K562 (cell line): ENCODE measurements around the gene ELOVL1. TPM values are rescaled to one million over a fixed set of nuclear protein-coding genes. Genes with fewer than 3 reads are reported as not detected.
A peak's percentile ranks its signal among the peaks of the same experiment; 100 is the strongest.

Source experiments
- CAMTA2 ChIP-seq: fragments of 250-450 bp; sonication (Bioruptor Pico); conservative IDR thresholded peaks from 2 replicates; pipeline ENCODE4 v1.5.1; 2022
- CBX3 ChIP-seq, 2 experiments: IDR thresholded peaks; 1 replicate in 1 of 2; 2 replicates in 1 of 2; pipeline ENCODE4 v1.6.1; 2012; ENCODE audit warnings: inconsistent platforms in 2 of 2, low read length in 2 of 2, borderline replicate concordance in 1 of 2, control low read depth in 1 of 2
- CSDE1 ChIP-seq, 2 experiments: fragments of 450-650 bp; IDR thresholded peaks; 2 replicates each; pipeline ENCODE4 v1.6.1; 2016; ENCODE audit warnings: mild to moderate bottlenecking in 1 of 2
- ELF1 ChIP-seq: fragments of 200-800 bp; sonication (Bioruptor generic); IDR thresholded peaks from 2 replicates; pipeline ENCODE4 v1.6.1; 2016; ENCODE audit warnings: missing genetic modification characterization, missing compliant biosample characterization
- HMG20B ChIP-seq: fragments of 250-450 bp; sonication (Bioruptor Pico); IDR thresholded peaks from 2 replicates; pipeline ENCODE4 v1.5.0; 2021; ENCODE audit warnings: mild to moderate bottlenecking
- ILF3 ChIP-seq: fragments of 450-650 bp; IDR thresholded peaks from 2 replicates; pipeline ENCODE4 v1.6.1; 2018; ENCODE audit warnings: antibody characterized with exemption, mild to moderate bottlenecking, moderate library complexity, borderline replicate concordance
- ILK ChIP-seq: fragments of 450-650 bp; IDR thresholded peaks from 2 replicates; pipeline ENCODE4 v1.6.1; 2016; ENCODE audit warnings: missing genetic modification characterization, low read depth, mild to moderate bottlenecking, missing compliant biosample characterization, moderate library complexity, borderline replicate concordance
- LARP7 ChIP-seq: fragments of 450-650 bp; IDR thresholded peaks from 2 replicates; pipeline ENCODE4 v1.6.1; 2016
- MEIS2 ChIP-seq: fragments of 450-650 bp; IDR thresholded peaks from 2 replicates; pipeline ENCODE4 v1.6.1; 2014; ENCODE audit warnings: mild to moderate bottlenecking; ENCODE audit not compliant: partially characterized antibody
- RBM39 ChIP-seq: fragments of 200-400 bp; formaldehyde crosslinking; optimal IDR thresholded peaks from 2 replicates; pipeline ENCODE3; 2018; ENCODE audit warnings: low read depth, low read length
- SPI1 ChIP-seq: IDR thresholded peaks from 2 replicates; pipeline ENCODE4 v1.6.1; 2011; ENCODE audit warnings: low read depth, low read length, control low read depth, borderline replicate concordance
- XRCC4 ChIP-seq: IDR thresholded peaks from one replicate; pipeline ENCODE4 v1.6.1; 2011; ENCODE audit not compliant: insufficient read depth, insufficient read length; ENCODE audit errors: extremely low read depth
- ZNF41 ChIP-seq: fragments of 250-450 bp; sonication (Bioruptor Pico); conservative IDR thresholded peaks from 2 replicates; pipeline ENCODE4 v1.4.0; 2020; ENCODE audit warnings: mild to moderate bottlenecking
- ZNF644 ChIP-seq: fragments of 200-800 bp; sonication (Bioruptor generic); IDR thresholded peaks from 2 replicates; pipeline ENCODE4 v1.6.1; 2016; ENCODE audit warnings: low read depth, missing genetic modification characterization, missing compliant biosample characterization
- ZSCAN32 ChIP-seq: fragments of 450-650 bp; formaldehyde crosslinking; IDR thresholded peaks from 2 replicates; pipeline ENCODE4 v1.4.0; 2020; ENCODE audit warnings: mild to moderate bottlenecking, moderate library complexity
- polyA plus RNA-seq, 8 experiments: library from polyadenylated mRNA; depleted of rRNA in 4 of 8; stranded (reverse) in 5 of 8; unstranded in 3 of 8; fragments of >200 nt; fragmentation: Nextera tagmentation in 2 of 8; fragmentation: Illumina TruSeq in 1 of 8; extraction: Ambion mirVana in 2 of 8; extraction: Trizol in 1 of 8; gene quantifications; 2 replicates each; pipeline versions ENCODE4 v1.2.1 to v1.2.3, GENCODE V29; 2011 to 2014; ENCODE audit warnings: inconsistent platforms in 1 of 8, missing spikeins in 1 of 8
- total RNA-seq, 7 experiments: library from RNA; depleted of rRNA in 6 of 7; stranded (reverse); fragments of >200 nt in 6 of 7; fragmentation: Illumina TruSeq in 2 of 7; extraction: Trizol in 2 of 7; gene quantifications; 2 replicates each; pipeline versions ENCODE4 v1.2.1 to v1.2.3, GENCODE V29; 2011 to 2021; ENCODE audit warnings: low replicate concordance in 1 of 7
- TF ChIP-seq, protein P1 (sequence below): fragments of 200-600 bp; sonication (generic); IDR thresholded peaks from one replicate; pipeline ENCODE4 v1.6.1; 2012; ENCODE audit warnings: mild to moderate bottlenecking, low read depth, low read length, inconsistent platforms
- TF ChIP-seq, protein P2 (sequence below), 2 experiments: IDR thresholded peaks; 2 replicates each; pipeline ENCODE4 v1.6.1; 2011; ENCODE audit warnings: borderline replicate concordance in 1 of 2, control low read depth in 1 of 2, low read depth in 1 of 2, low read length in 1 of 2, mild to moderate bottlenecking in 1 of 2, mixed read lengths in 1 of 2, moderate library complexity in 1 of 2; ENCODE audit not compliant: insufficient read depth in 1 of 2, insufficient read length in 1 of 2, poor library complexity in 1 of 2, severe bottlenecking in 1 of 2; ENCODE audit errors: extremely low read depth in 1 of 2

Gene ELOVL1
- total and polyA plus RNA-seq, 9 of the 15 experiments (the other 6 are each of a cell fraction or from before 2014, with no cell fraction given) = 51.0 to 157 (median 70.3) TPM

DNA sequence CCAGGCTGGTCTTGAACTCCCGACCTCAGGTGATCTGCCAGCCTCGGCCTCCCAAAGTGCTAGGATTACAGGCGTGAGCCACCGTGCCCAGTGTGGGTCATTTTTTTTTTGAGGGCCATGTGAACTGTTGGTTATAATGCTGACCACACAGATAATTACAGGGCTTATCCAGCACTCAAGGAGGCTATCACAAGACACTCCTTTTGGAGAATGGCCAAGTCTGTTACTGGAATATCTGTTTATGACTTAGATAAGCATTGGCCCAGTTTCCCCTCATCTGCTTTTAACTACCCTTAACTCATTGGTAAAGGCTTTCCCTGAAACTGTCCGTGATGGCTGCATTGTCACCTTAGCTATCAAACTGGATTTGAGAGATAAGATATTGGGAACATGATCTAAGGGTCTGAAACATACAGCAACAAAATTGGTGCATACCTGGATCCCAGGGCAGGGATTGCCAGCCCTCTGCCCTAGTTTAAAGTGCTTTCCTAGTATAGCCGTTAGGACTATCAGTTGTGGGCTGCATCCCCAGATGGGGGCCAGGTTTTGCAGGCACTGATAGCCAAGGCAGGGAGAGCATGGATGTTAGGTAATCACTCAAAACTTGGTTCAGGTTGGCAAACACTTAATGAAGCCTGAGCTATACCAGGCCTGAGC, 37.5 kb upstream of the ELOVL1 start (continued):
- TF ChIP-seq, protein P1, sequence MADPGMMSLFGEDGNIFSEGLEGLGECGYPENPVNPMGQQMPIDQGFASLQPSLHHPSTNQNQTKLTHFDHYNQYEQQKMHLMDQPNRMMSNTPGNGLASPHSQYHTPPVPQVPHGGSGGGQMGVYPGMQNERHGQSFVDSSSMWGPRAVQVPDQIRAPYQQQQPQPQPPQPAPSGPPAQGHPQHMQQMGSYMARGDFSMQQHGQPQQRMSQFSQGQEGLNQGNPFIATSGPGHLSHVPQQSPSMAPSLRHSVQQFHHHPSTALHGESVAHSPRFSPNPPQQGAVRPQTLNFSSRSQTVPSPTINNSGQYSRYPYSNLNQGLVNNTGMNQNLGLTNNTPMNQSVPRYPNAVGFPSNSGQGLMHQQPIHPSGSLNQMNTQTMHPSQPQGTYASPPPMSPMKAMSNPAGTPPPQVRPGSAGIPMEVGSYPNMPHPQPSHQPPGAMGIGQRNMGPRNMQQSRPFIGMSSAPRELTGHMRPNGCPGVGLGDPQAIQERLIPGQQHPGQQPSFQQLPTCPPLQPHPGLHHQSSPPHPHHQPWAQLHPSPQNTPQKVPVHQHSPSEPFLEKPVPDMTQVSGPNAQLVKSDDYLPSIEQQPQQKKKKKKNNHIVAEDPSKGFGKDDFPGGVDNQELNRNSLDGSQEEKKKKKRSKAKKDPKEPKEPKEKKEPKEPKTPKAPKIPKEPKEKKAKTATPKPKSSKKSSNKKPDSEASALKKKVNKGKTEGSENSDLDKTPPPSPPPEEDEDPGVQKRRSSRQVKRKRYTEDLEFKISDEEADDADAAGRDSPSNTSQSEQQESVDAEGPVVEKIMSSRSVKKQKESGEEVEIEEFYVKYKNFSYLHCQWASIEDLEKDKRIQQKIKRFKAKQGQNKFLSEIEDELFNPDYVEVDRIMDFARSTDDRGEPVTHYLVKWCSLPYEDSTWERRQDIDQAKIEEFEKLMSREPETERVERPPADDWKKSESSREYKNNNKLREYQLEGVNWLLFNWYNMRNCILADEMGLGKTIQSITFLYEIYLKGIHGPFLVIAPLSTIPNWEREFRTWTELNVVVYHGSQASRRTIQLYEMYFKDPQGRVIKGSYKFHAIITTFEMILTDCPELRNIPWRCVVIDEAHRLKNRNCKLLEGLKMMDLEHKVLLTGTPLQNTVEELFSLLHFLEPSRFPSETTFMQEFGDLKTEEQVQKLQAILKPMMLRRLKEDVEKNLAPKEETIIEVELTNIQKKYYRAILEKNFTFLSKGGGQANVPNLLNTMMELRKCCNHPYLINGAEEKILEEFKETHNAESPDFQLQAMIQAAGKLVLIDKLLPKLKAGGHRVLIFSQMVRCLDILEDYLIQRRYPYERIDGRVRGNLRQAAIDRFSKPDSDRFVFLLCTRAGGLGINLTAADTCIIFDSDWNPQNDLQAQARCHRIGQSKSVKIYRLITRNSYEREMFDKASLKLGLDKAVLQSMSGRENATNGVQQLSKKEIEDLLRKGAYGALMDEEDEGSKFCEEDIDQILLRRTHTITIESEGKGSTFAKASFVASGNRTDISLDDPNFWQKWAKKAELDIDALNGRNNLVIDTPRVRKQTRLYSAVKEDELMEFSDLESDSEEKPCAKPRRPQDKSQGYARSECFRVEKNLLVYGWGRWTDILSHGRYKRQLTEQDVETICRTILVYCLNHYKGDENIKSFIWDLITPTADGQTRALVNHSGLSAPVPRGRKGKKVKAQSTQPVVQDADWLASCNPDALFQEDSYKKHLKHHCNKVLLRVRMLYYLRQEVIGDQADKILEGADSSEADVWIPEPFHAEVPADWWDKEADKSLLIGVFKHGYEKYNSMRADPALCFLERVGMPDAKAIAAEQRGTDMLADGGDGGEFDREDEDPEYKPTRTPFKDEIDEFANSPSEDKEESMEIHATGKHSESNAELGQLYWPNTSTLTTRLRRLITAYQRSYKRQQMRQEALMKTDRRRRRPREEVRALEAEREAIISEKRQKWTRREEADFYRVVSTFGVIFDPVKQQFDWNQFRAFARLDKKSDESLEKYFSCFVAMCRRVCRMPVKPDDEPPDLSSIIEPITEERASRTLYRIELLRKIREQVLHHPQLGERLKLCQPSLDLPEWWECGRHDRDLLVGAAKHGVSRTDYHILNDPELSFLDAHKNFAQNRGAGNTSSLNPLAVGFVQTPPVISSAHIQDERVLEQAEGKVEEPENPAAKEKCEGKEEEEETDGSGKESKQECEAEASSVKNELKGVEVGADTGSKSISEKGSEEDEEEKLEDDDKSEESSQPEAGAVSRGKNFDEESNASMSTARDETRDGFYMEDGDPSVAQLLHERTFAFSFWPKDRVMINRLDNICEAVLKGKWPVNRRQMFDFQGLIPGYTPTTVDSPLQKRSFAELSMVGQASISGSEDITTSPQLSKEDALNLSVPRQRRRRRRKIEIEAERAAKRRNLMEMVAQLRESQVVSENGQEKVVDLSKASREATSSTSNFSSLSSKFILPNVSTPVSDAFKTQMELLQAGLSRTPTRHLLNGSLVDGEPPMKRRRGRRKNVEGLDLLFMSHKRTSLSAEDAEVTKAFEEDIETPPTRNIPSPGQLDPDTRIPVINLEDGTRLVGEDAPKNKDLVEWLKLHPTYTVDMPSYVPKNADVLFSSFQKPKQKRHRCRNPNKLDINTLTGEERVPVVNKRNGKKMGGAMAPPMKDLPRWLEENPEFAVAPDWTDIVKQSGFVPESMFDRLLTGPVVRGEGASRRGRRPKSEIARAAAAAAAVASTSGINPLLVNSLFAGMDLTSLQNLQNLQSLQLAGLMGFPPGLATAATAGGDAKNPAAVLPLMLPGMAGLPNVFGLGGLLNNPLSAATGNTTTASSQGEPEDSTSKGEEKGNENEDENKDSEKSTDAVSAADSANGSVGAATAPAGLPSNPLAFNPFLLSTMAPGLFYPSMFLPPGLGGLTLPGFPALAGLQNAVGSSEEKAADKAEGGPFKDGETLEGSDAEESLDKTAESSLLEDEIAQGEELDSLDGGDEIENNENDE = no peak
- TF ChIP-seq XRCC4 (no peak), ELF1 (tag) (no peak), ZNF644 (tag) (no peak), MEIS2 (peak; percentile 26), CSDE1 (IDR thresholded peaks at IDR 0.05) (no peak), CBX3 (IDR thresholded peaks at IDR 0.05; ENCODE audit: borderline replicate concordance in 1 of 2, low read length in 2 of 2) (no peak), LARP7 (no peak), ZNF41 (no peak), SPI1 (no peak), ILF3 (no peak), CAMTA2 (no peak), ILK (tag) (no peak), ZSCAN32 (CRISPR knock-in tag) (no peak), RBM39 (no peak), HMG20B (no peak)
- TF ChIP-seq, protein P2, sequence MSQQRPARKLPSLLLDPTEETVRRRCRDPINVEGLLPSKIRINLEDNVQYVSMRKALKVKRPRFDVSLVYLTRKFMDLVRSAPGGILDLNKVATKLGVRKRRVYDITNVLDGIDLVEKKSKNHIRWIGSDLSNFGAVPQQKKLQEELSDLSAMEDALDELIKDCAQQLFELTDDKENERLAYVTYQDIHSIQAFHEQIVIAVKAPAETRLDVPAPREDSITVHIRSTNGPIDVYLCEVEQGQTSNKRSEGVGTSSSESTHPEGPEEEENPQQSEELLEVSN (IDR thresholded peaks at IDR 0.05; ENCODE audit: borderline replicate concordance in 1 of 2, extremely low read depth in 1 of 2, insufficient read depth in 1 of 2, insufficient read length in 1 of 2, low read depth in 1 of 2, low read length in 1 of 2, poor library complexity in 1 of 2, severe bottlenecking in 1 of 2) = no peak
